AG09319 (cell line): Measurements from ENCODE around the gene THADA.

Source experiments
- DNase-seq: peaks from one replicate; pipeline ENCODE4 v3.0.0-alpha.2; 2010; ENCODE audit warnings: low read depth; ENCODE audit errors: extremely low read depth
- CTCF ChIP-seq: IDR thresholded peaks from 2 replicates; pipeline ENCODE4 v1.5.1; 2011; ENCODE audit warnings: low read depth, mild to moderate bottlenecking, inconsistent platforms, low read length, moderate library complexity

Gene THADA

GRCh38 chr2:43262239-43262638, 333.6 kb downstream of the THADA start:
- no peak for TF ChIP-seq CTCF
- DNase-seq: no peak

GRCh38 chr2:43259512-43259911, 336.3 kb downstream of the THADA start:
- no peak for DNase-seq
- TF ChIP-seq CTCF: no peak

- no peak for TF ChIP-seq CTCF
- no peak for DNase-seq
Observed at GRCh38 chr2:43258547-43259156, 337.2 kb downstream of the THADA start.

- no peak for DNase-seq
- TF ChIP-seq CTCF: no peak
Observed at GRCh38 chr2:43255296-43255910, 340.4 kb downstream of the THADA start.

- no peak for DNase-seq
- TF ChIP-seq CTCF: no peak
Observed at GRCh38 chr2:43254331-43254730, 341.5 kb downstream of the THADA start.

GRCh38 chr2:43251171-43251731, 344.6 kb downstream of the THADA start:
- TF ChIP-seq CTCF: no peak; the same call in 1 of the 2 replicates
- peak; percentile 51 for DNase-seq

- TF ChIP-seq CTCF: no peak
- no peak for DNase-seq
Observed at GRCh38 chr2:43250015-43250414, 345.8 kb downstream of the THADA start.
